ENCODE data around the gene KRTAP10-2.

GRCh38 chr21:44583800-44584147 is 32.5 kb upstream of the KRTAP10-2 start:
- TF ChIP-seq EZH2 (IDR thresholded peaks at IDR 0.05; ENCODE audit: low read length, missing control alignments) (no peak), CTCF (conservative IDR thresholded peaks at IDR 0.05 in 1 of 2, IDR thresholded peaks at IDR 0.05 in 1 of 2; ENCODE audit: low read depth in 1 of 2, low read length in 2 of 2) (no peak)

Measured in fibroblast of lung (primary cell).